Suprapubic skin (tissue), 4 donors: ENCODE measurements around the gene TFAP2A. TPM values are rescaled to one million over a fixed set of nuclear protein-coding genes. Genes with fewer than 3 reads are reported as not detected.

Experiments used
- DNase-seq, 2 donors: peaks; one replicate each; pipeline ENCODE4 v3.0.0-alpha.2; 2019; ENCODE audit warnings: low spot score in 2 of 2
- H3K27ac ChIP-seq: fragments of 200-600 bp; sonication (generic); one replicate; pipeline ENCODE4 v1.5.1; 2019
- H3K27me3 ChIP-seq: fragments of 200-600 bp; sonication (generic); one replicate; pipeline ENCODE4 v1.5.1; 2019
- H3K36me3 ChIP-seq: fragments of 200-600 bp; sonication (generic); one replicate; pipeline ENCODE4 v1.5.1; 2019
- H3K4me1 ChIP-seq: fragments of 200-600 bp; sonication (generic); one replicate; pipeline ENCODE4 v1.5.1; 2019
- H3K4me3 ChIP-seq: fragments of 200-600 bp; sonication (generic); one replicate; pipeline ENCODE4 v1.5.1; 2019; ENCODE audit warnings: mild to moderate bottlenecking
- H3K9me3 ChIP-seq: fragments of 200-600 bp; sonication (generic); one replicate; pipeline ENCODE4 v1.5.1; 2019
- EP300 ChIP-seq: sonication (generic); formaldehyde crosslinking; IDR thresholded peaks from one replicate; pipeline ENCODE4 v1.6.1; 2017; ENCODE audit warnings: antibody characterized with exemption
- POLR2A ChIP-seq, 2 donors: fragments of 450-650 bp; IDR thresholded peaks; one replicate each; pipeline ENCODE4 v1.6.1; 2017; ENCODE audit warnings: antibody characterized with exemption in 2 of 2, mild to moderate bottlenecking in 2 of 2, moderate library complexity in 2 of 2
- POLR2AphosphoS5 ChIP-seq, 3 donors: sonication (generic); formaldehyde crosslinking; IDR thresholded peaks; one replicate each; pipeline ENCODE4 v1.6.1; 2017; ENCODE audit warnings: antibody characterized with exemption in 3 of 3
- WGBS: methylation state at CpG from one replicate; pipeline ENCODE4 v1.1.5; 2018; 5-methylcytosine and 5-hydroxymethylcytosine counted together
- total RNA-seq, 4 donors: library from RNA; depleted of rRNA; stranded (reverse); fragments of >200 nt; gene quantifications; one replicate each; pipeline ENCODE4 v1.1.0, GENCODE V29; 2016
- TF ChIP-seq, protein P1 (sequence below), 2 donors: fragments of 200-600 bp in 1 of 2; fragments of 450-650 bp in 1 of 2; sonication (generic) in 1 of 2; IDR thresholded peaks; one replicate each; pipeline ENCODE4 v1.5.1; 2016 to 2019; ENCODE audit warnings: antibody characterized with exemption in 2 of 2, mild to moderate bottlenecking in 1 of 2, moderate library complexity in 1 of 2

The TFAP2A gene
- total RNA-seq, 4 donors from 2014 or later, result 86.7 to 135 (median 91.9) TPM

DNA sequence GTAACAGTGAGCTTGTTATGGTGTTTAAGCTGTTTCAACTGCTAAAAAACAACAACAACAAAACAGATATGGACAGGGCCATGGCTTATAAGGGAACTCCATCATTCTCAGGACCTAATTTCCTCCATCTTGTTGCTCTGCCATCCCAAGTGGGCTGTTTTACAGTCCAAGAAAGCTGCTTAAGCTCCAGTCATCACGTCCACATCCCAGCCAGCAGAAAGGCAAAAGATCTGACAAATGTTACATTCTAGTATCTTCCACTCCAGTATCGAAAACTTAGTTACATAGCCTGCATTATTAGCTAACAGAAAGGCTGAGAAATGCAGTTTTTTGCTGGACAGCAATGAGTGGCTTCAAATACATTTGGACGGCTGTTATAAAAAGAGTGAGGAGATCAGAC, 23.0 kb upstream of the TFAP2A start:
- Histone ChIP-seq H3K9me3 (no peaks in the 10 kb centered on the region), H3K27me3 (no peaks in the 10 kb centered on the region), H3K27ac (no peak overlapping the region), H3K4me1 (peaks cover 11% of the 10 kb centered on the region), H3K4me3 (no peak overlapping the region), H3K36me3 (no peaks in the 10 kb centered on the region)
- 83% methylated on average over 3 of the region's 3 CpGs for WGBS
- TF ChIP-seq POLR2AphosphoS5 (IDR thresholded peaks at IDR 0.05) (no peak), EP300 (no peak)
- TF ChIP-seq, protein P1, sequence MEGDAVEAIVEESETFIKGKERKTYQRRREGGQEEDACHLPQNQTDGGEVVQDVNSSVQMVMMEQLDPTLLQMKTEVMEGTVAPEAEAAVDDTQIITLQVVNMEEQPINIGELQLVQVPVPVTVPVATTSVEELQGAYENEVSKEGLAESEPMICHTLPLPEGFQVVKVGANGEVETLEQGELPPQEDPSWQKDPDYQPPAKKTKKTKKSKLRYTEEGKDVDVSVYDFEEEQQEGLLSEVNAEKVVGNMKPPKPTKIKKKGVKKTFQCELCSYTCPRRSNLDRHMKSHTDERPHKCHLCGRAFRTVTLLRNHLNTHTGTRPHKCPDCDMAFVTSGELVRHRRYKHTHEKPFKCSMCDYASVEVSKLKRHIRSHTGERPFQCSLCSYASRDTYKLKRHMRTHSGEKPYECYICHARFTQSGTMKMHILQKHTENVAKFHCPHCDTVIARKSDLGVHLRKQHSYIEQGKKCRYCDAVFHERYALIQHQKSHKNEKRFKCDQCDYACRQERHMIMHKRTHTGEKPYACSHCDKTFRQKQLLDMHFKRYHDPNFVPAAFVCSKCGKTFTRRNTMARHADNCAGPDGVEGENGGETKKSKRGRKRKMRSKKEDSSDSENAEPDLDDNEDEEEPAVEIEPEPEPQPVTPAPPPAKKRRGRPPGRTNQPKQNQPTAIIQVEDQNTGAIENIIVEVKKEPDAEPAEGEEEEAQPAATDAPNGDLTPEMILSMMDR (IDR thresholded peaks at IDR 0.05), result no peak
- no peak for DNase-seq

DNA sequence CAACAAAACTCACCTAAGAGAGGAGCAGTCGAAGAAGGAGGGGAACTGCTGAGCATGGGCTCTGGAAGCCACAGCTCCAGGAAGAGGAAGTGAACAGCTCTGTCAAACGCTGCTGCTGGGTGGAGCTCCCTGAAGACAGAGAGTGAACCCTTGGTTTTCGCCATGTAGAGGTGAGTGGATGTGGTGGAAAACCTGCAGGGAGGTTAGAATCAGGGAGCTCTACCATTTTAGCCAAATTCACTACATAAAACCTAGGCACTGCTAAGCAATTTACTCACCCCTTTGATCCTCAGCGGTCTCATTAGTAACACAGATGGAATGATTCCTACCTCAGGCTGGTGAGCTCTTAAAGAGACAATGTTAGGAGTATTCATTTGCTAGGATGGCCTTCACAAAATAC, 19.4 kb upstream of the TFAP2A start:
- H3K4me1 ChIP-seq, result peaks cover 20% of the 10 kb centered on the region

DNA sequence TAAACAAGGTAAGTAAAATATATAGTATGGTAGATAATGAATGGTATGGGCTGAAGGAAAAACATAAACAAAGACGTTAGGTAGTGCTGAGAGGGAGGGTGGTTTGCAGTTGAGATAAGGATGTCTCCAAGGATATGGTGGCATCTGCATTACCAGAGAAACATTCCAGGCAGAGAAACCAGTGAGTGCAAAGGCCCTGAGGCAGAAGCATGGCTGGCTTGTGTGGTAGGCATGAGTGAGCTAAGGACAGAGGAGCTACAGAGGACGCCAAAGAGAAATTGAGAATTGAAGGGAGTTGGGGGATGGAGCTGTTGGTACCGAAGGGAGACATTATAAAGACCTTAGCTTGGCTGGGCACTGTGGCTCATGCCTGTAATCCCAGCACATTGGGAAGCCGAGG, 18.4 kb upstream of the TFAP2A start:
- H3K27me3 ChIP-seq, result no peaks in the 10 kb centered on the region
- no peak for DNase-seq
- no peak overlapping the region for H3K4me3 ChIP-seq
- no peaks in the 10 kb centered on the region for H3K9me3 ChIP-seq
- no peaks in the 10 kb centered on the region for H3K36me3 ChIP-seq
- WGBS, result 83% methylated on average over 4 of the region's 4 CpGs
- H3K27ac ChIP-seq, result no peak overlapping the region
- peaks cover 27% of the 10 kb centered on the region for H3K4me1 ChIP-seq
- TF ChIP-seq POLR2AphosphoS5 (IDR thresholded peaks at IDR 0.05) (no peak), EP300 (no peak), POLR2A (IDR thresholded peaks at IDR 0.05) (no peak)
- TF ChIP-seq, protein P1 (IDR thresholded peaks at IDR 0.05), result no peak

More for the DNA sequence above, 19.4 kb upstream of the TFAP2A start:
- Histone ChIP-seq H3K27me3 (no peaks in the 10 kb centered on the region), H3K4me3 (no peak overlapping the region), H3K27ac (no peak overlapping the region), H3K9me3 (no peaks in the 10 kb centered on the region), H3K36me3 (no peaks in the 10 kb centered on the region)
- TF ChIP-seq, protein P1 (IDR thresholded peaks at IDR 0.05), result no peak
- no peak for TF ChIP-seq POLR2A (IDR thresholded peaks at IDR 0.05)
- TF ChIP-seq POLR2AphosphoS5 (IDR thresholded peaks at IDR 0.05), result no peak
- TF ChIP-seq EP300, result no peak
- DNase-seq, result no peak
- 48% methylated on average over 4 of the region's 4 CpGs for WGBS

DNA sequence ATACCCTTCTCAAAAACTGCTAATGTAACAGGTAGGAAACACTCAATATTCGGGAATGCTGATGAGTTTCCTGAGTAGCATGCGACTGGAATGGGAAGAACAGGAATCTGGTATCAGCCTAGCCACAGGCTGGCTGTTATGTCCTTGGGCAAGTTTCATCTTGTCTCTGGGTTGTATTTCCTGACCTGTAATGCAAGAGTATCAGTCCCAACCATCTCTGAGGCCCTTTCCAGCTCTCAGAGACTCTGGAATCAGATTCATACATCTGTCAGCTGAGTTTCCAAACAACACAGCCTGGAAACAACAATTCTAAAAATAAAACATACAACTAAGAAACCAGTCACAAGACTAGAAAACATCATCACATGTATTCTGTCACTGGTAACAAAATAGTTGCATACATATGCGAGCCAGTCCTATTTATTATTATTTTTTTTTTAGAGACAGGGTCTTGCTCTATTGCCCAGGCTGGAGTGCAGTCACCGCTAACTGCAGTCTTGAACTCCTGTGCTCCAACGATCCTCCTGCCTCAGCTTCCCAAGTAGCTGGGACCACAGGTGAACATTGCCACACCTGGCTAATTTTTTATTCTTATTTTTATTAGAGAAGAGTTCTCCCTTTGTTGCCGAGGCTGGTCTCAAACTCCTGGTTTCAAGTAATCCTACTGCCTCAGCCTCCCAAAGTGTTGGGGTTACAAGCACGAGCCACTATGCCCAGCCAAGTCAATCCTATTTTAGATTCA, 16.7 kb upstream of the TFAP2A start:
- Histone ChIP-seq H3K4me1 (peaks cover 37% of the 10 kb centered on the region), H3K27me3 (no peaks in the 10 kb centered on the region), H3K4me3 (no peak overlapping the region), H3K36me3 (no peaks in the 10 kb centered on the region), H3K9me3 (no peaks in the 10 kb centered on the region), H3K27ac (no peak overlapping the region)
- TF ChIP-seq EP300 (no peak), POLR2A (IDR thresholded peaks at IDR 0.05) (no peak), POLR2AphosphoS5 (IDR thresholded peaks at IDR 0.05) (no peak)
- TF ChIP-seq, protein P1 (IDR thresholded peaks at IDR 0.05), result no peak
- WGBS, result 69% methylated on average over 7 of the region's 7 CpGs
- DNase-seq, result no peak

DNA sequence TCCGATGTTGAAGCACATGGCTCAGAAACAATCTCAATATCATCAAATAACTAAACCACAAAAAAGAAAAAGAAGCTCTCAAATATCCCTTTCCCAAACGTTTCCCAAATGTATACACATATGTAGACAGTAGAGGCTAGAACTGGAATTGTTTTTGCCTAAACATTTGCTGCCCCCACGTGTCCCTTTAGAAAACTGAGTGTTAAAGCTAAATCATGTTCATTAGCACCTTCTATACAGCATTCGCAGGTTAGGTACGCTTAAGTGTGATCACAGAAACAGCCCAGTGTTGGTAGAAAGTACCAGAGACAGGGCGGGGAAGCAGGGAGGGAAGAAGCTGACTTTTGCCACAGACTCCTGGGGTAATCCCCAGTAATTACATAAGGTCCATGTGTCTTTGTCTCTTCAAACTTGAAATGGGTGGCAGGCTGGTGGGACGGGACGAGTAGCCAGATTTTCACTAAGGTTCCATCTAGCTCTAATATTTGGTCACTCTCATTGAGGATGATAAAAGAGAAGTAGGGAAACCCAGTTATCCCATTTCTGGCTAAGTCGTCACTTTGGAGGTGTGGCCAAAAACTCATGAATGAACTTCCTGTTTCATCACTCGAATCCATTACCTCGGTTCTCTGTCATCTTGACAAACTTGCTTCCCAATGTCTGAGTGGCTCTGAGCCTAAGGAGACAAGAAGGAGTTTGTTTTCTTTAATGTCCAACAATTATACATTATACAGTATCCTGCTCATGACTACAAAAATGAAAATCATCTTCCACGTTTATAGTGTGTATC, 15.0 kb upstream of the TFAP2A start:
- peak overlapping the region; percentile 15 for H3K4me3 ChIP-seq
- H3K27ac ChIP-seq, result peak overlapping the region; percentile 50
- no peaks in the 10 kb centered on the region for H3K9me3 ChIP-seq
- WGBS, result 12% methylated on average over 12 of the region's 12 CpGs
- no peak for DNase-seq
- H3K4me1 ChIP-seq, result peaks cover 52% of the 10 kb centered on the region
- TF ChIP-seq, protein P1 (IDR thresholded peaks at IDR 0.05), result peak; percentile 19 to 45
- no peak for TF ChIP-seq POLR2A (IDR thresholded peaks at IDR 0.05)
- no peaks in the 10 kb centered on the region for H3K36me3 ChIP-seq
- H3K27me3 ChIP-seq, result peaks cover 4% of the 10 kb centered on the region
